ENCODE data around the gene PAQR4.

PAQR4 gene

DNA sequence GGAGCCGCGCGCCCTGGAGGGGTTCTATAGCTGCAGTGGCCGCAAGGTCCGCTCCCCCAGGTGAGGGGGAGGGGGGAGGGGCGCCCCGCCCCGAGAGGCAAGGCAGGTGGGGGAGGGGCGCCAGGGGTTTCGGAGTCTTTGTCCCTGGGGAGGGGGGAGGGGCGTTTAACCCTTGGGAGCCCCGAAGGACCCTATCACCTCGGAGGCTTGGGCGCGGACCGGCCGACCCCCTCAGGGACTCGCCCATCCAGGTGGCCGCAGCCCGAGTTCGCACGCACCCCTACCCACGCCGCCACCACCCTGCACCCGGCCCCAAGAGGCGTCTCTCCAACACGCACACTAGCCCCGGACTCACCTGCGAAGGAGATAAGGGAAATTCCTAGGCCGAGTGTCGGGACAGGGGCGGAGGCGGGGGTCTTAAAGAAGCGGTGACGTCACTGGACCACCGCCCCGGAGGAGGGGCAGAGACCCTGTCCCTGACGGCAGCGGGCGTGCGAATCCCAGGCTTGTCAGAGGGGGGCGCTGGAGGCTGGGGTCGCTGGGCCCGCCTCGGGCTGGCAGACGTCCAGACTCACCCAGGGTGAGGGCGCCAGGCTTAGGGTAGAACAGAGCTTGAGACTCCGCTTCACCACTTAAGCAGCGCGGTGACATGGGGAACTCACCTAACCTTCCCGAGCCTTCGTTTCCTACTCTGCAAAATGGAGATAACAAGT, 48.8 kb downstream of the PAQR4 start, which contains the start of gene CLDN6:
Gene CLDN6, minus strand, starts transcription at position 390 of the 713 bp plus-strand sequence. CDS start 2,162 bp downstream, outside the sequence.
- H3K4me3 ChIP-seq (ENCODE audit: low read depth, low read length): no peak within 1 kb of the TSS
- TF ChIP-seq, protein P1, sequence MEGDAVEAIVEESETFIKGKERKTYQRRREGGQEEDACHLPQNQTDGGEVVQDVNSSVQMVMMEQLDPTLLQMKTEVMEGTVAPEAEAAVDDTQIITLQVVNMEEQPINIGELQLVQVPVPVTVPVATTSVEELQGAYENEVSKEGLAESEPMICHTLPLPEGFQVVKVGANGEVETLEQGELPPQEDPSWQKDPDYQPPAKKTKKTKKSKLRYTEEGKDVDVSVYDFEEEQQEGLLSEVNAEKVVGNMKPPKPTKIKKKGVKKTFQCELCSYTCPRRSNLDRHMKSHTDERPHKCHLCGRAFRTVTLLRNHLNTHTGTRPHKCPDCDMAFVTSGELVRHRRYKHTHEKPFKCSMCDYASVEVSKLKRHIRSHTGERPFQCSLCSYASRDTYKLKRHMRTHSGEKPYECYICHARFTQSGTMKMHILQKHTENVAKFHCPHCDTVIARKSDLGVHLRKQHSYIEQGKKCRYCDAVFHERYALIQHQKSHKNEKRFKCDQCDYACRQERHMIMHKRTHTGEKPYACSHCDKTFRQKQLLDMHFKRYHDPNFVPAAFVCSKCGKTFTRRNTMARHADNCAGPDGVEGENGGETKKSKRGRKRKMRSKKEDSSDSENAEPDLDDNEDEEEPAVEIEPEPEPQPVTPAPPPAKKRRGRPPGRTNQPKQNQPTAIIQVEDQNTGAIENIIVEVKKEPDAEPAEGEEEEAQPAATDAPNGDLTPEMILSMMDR (conservative IDR thresholded peaks at IDR 0.05; ENCODE audit: low read depth, low read length): peak; percentile 42

DNA sequence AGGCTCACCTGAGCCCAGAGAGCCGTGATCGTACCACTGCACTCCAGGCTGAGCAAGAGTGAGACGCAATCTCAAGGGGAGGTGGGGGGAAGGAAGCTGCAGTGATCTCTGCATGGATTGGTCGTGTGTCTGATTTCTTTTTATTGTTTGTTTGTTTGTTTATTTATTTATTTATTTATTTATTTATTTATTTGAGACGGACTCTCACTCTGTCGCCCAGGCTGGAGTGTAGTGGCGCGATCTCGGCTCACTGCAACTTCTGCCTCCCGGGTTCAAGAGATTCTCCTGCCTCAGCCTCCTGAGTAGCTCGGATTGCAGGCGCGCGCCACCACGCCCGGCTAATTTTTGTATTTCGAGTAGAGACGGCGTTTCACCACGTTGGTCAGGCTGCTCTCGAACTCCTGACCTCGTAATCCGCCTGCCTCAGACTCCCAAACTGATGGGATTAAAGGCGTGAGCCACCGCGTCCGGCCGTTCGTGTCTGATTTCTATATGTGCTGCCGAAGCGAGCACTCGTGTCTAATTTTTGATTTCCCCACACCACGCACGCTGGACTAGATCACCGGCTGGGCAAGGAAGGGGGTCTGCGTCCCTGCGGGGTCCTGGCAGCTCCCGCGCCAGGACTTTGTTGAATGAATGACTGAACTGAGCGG, 50.6 kb downstream of the PAQR4 start:
- TF ChIP-seq, protein P1 (conservative IDR thresholded peaks at IDR 0.05; ENCODE audit: low read depth, low read length): no peak
- no peak for DNase-seq (ENCODE audit: low read depth)
- peak overlapping the region; percentile 31 for H3K4me3 ChIP-seq (ENCODE audit: low read depth, low read length)

More for the DNA sequence above, 48.8 kb downstream of the PAQR4 start, which contains the start of gene CLDN6:
- DNase-seq (ENCODE audit: low read depth): peak; percentile 8

DNA sequence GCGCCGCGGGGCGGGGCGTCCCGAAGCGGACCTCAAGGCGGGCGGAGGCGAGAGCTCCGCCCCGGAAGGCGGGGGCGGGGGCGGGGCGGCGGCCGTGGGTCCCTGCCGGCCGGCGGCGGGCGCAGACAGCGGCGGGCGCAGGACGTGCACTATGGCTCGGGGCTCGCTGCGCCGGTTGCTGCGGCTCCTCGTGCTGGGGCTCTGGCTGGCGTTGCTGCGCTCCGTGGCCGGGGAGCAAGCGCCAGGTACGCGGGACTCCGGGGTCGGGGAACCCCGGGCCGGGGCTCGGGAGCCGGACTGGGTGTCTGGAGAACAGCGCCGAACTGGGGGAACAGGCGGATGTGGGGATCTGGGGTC, 51.1 kb downstream of the PAQR4 start, which contains the start of gene TNFRSF12A:
Gene TNFRSF12A, plus strand, starts transcription at position 122 of the 357 bp plus-strand sequence. Its CDS starts 30 bp downstream, at position 152.
- TF ChIP-seq, protein P1 (conservative IDR thresholded peaks at IDR 0.05; ENCODE audit: low read depth, low read length): no peak
- peak within 1 kb of the TSS; percentile 82 for H3K4me3 ChIP-seq (ENCODE audit: low read depth, low read length)
- peak; percentile 68 for DNase-seq (ENCODE audit: low read depth)

DNA sequence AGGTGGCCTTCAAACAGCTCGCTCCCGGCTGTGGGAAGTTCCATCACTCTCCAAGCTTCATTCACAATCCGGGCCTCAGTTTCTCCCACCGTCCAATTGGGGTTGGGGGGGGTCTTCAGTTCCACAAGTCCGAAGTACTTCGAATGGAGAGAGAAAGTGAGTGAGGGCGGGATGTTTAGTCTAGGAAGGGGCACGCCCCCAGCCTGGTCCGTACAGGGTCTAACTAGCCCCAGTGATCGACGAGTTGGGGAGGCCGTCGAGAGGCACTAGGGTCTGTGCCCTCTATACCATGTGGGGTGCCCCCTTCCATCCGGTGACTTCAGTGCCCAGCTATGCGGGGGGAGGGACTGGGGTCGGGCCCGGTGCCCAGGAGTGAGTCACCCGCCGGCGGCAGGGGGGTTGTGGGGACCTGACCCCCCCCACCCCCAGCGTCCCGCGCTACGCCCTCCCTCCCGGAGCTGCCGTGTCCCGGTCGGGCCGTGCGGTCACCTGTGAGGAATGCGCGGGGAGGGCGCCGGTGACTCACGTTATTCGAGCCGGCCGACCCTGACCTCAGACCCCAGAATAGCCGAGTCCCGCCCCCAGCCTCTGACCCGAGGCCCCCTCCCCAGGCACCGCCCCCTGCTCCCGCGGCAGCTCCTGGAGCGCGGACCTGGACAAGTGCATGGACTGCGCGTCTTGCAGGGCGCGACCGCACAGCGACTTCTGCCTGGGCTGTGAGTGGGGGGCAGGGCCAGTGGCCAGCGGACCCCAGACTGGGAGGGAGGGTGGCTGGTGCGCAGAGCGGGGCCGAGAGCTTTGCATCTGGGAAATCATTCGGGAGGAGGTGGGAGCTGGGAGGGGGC, 51.7 kb downstream of the PAQR4 start:
- peak; percentile 86 for DNase-seq (ENCODE audit: low read depth)
- peak overlapping the region; percentile 82 for H3K4me3 ChIP-seq (ENCODE audit: low read depth, low read length)
- TF ChIP-seq, protein P1 (conservative IDR thresholded peaks at IDR 0.05; ENCODE audit: low read depth, low read length): no peak

DNA sequence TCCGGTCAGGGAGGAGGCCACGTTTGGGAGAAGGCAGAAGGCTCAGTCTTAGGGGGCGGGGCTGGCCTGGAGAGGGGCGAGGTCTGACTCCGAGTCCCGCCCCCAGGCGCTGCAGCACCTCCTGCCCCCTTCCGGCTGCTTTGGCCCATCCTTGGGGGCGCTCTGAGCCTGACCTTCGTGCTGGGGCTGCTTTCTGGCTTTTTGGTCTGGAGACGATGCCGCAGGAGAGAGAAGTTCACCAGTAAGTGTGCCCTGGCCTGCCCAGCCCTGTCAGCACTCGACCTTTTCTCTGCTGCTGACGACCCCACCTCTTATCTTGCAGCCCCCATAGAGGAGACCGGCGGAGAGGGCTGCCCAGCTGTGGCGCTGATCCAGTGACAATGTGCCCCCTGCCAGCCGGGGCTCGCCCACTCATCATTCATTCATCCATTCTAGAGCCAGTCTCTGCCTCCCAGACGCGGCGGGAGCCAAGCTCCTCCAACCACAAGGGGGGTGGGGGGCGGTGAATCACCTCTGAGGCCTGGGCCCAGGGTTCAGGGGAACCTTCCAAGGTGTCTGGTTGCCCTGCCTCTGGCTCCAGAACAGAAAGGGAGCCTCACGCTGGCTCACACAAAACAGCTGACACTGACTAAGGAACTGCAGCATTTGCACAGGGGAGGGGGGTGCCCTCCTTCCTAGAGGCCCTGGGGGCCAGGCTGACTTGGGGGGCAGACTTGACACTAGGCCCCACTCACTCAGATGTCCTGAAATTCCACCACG, 52.5 kb downstream of the PAQR4 start:
- H3K4me3 ChIP-seq (ENCODE audit: low read depth, low read length): peak overlapping the region; percentile 82
- peak; percentile 94 for DNase-seq (ENCODE audit: low read depth)
- TF ChIP-seq, protein P1 (conservative IDR thresholded peaks at IDR 0.05; ENCODE audit: low read depth, low read length): peak; percentile 46

DNA sequence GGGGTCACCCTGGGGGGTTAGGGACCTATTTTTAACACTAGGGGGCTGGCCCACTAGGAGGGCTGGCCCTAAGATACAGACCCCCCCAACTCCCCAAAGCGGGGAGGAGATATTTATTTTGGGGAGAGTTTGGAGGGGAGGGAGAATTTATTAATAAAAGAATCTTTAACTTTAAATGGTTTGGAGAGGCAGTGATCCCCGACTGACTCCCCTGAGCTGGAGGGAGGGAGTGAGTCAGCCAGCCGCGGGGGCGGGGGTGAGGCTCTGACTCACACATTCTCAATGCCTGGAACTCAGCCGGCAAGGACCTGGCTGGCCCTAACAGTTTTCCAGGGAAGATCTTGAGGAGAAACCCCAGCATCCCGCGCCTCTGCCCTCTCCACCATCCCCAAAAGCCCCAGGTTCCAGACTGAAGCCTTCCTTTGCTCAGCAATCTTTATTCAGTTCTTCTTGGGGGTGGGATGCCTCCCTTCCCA, 53.1 kb downstream of the PAQR4 start:
- DNase-seq (ENCODE audit: low read depth): peak; percentile 97
- H3K4me3 ChIP-seq (ENCODE audit: low read depth, low read length): peak overlapping the region; percentile 87
- TF ChIP-seq, protein P1 (conservative IDR thresholded peaks at IDR 0.05; ENCODE audit: low read depth, low read length): no peak
